Uterus (tissue), 2 donors: ENCODE data around the gene CEMIP.
A peak's percentile ranks its signal among the peaks of the same experiment; 100 is the strongest.

ENCODE experiments used
- POLR2A ChIP-seq, 2 donors: fragments of 450-650 bp; IDR thresholded peaks; one replicate each; pipeline ENCODE4 v1.6.1; 2016; ENCODE audit warnings: antibody characterized with exemption in 2 of 2, mild to moderate bottlenecking in 1 of 2, moderate library complexity in 1 of 2
- TF ChIP-seq, protein P1 (sequence below), 4 experiments: fragments of 200-600 bp in 2 of 4; fragments of 450-650 bp in 2 of 4; sonication (generic) in 2 of 4; IDR thresholded peaks; one replicate each; pipeline ENCODE4 v1.5.1; 2016 to 2019; ENCODE audit warnings: antibody characterized with exemption in 4 of 4, mild to moderate bottlenecking in 2 of 4, moderate library complexity in 1 of 4

DNA sequence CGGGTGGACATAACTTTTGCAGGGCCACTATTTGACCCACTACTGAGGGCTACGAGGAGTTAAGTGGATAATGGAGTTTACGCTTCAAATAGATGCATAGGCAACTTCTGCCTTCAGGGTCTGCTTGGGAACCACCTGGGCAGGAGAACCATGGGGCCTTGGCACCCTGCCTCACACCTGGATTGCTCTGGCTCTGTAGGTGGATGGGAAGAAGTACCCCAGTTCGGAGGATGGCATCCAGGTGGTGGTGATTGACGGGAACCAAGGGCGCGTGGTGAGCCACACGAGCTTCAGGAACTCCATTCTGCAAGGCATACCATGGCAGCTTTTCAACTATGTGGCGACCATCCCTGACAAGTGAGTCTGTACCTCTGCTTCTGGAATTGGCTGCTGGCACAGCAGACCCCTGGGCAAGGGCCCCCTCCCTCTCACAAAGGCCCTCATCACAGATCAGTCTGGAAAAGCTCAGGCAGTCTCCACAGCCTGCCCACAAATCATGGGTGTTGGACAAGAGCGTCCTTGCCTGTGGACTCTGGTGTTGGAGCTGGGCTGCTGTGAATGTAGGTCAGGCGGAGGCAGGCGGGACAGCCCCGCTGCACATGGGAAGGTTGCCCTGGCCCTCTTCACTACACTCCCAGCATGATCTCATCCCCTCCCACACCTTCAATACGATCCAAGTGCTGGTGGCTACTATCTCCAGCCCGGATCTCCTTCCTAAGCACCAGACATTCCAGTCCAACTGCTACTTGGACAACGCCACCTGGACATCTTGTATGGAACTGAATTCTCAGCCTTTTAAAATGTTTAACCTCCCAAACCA is 163.8 kb downstream of the CEMIP start:
- no peak for TF ChIP-seq POLR2A (IDR thresholded peaks at IDR 0.05)
- TF ChIP-seq, protein P1, sequence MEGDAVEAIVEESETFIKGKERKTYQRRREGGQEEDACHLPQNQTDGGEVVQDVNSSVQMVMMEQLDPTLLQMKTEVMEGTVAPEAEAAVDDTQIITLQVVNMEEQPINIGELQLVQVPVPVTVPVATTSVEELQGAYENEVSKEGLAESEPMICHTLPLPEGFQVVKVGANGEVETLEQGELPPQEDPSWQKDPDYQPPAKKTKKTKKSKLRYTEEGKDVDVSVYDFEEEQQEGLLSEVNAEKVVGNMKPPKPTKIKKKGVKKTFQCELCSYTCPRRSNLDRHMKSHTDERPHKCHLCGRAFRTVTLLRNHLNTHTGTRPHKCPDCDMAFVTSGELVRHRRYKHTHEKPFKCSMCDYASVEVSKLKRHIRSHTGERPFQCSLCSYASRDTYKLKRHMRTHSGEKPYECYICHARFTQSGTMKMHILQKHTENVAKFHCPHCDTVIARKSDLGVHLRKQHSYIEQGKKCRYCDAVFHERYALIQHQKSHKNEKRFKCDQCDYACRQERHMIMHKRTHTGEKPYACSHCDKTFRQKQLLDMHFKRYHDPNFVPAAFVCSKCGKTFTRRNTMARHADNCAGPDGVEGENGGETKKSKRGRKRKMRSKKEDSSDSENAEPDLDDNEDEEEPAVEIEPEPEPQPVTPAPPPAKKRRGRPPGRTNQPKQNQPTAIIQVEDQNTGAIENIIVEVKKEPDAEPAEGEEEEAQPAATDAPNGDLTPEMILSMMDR (IDR thresholded peaks at IDR 0.05) = peak in 1 of 4 experiments; percentile 35
